A549 treated with AZD2906 at 1 μM for 4 hours (cell line): ENCODE data around the gene MUC16. TPM values are rescaled to one million over a fixed set of nuclear protein-coding genes. Genes with fewer than 3 reads are reported as not detected.

Experiments used
- total RNA-seq: library from RNA; stranded (reverse); fragments of 200-300 nt; extraction: Qiagen RNA extraction; gene quantifications from 5 replicates; pipeline ENCODE4 v1.2.3, GENCODE V29; 2022

The MUC16 gene
- total RNA-seq = 0.02 to 0.03 TPM (median 0.02 TPM) in 5 replicates

GRCh38 chr19:9009935-9010651, at the start of gene MUC16:
Gene MUC16, minus strand, starts transcription at chr19:9010409.

Other genes with a start within 250 kb of the MUC16 start
- 6.2 to 7.2 TPM (median 7.1 TPM) in 5 replicates for gene ZNF558, start 178.1 kb downstream of the MUC16 start, total RNA-seq
- not detected in 5 replicates for gene MBD3L1, start 178.0 kb downstream of the MUC16 start, total RNA-seq
- gene OR1M1, start 76.7 kb upstream of the MUC16 start, total RNA-seq = not detected in 5 replicates
- gene OR7G2, start 97.1 kb upstream of the MUC16 start, total RNA-seq = not detected in 5 replicates
- gene OR7G1, start 105.4 kb upstream of the MUC16 start, total RNA-seq = not detected in 5 replicates
- gene OR7G3, start 116.5 kb upstream of the MUC16 start, total RNA-seq = not detected in 5 replicates
- 17.2 to 19.4 TPM (median 18.6 TPM) in 5 replicates for gene ZNF317, start 130.0 kb upstream of the MUC16 start, total RNA-seq
- 0.02 TPM in 2 of 5 replicates, not detected in the others for gene OR7D2, start 168.6 kb upstream of the MUC16 start, total RNA-seq
- 0.09 TPM in 1 of 5 replicates, not detected in the others for gene OR7D4, start 209.2 kb upstream of the MUC16 start, total RNA-seq
- 0.06 TPM in 1 of 5 replicates, not detected in the others for gene OR7E24, start 240.5 kb upstream of the MUC16 start, total RNA-seq